Bronchial epithelial cell (primary cell): ENCODE data around the gene CDK19. TPM values are rescaled to one million over a fixed set of nuclear protein-coding genes. Genes with fewer than 3 reads are reported as not detected.

Experiments
- DNase-seq: peaks from one replicate; pipeline ENCODE4 v3.0.0-alpha.2; 2010; ENCODE audit warnings: low read depth
- FAIRE-seq: peaks from 2 replicates; lab custom pipeline; 2011; peaks lifted over from hg19 to GRCh38; lab: Jason Lieb, UNC
- H3K27me3 ChIP-seq: 2 replicates; pipeline ENCODE4 v1.5.1; 2011; ENCODE audit warnings: low read length; ENCODE audit not compliant: control insufficient read depth, insufficient read depth
- H3K36me3 ChIP-seq: 2 replicates; pipeline ENCODE4 v1.5.1; 2011; ENCODE audit warnings: low read length; ENCODE audit not compliant: control insufficient read depth, insufficient read depth
- H3K4me3 ChIP-seq: 2 replicates; pipeline ENCODE4 v1.5.1; 2011; ENCODE audit warnings: mild to moderate bottlenecking, low read depth, low read length, control low read depth
- CTCF ChIP-seq: IDR thresholded peaks from 2 replicates; pipeline ENCODE4 v1.5.1; 2011; ENCODE audit warnings: mild to moderate bottlenecking, moderate library complexity, low read length, control low read depth, inconsistent platforms; ENCODE audit not compliant: insufficient read depth, severe bottlenecking
- total RNA-seq: library from RNA; depleted of rRNA; stranded (reverse); fragments of >200 nt; gene quantifications from 2 replicates; pipeline ENCODE4 v1.2.1, GENCODE V29; 2014

CDK19 gene
- 6.1 and 6.9 TPM in 2 replicates for total RNA-seq

GRCh38 chr6:110815411-110816409 lies at the start of gene CDK19:
TSS of gene CDK19 (minus strand) at chr6:110815469. CDS start at chr6:110815136, 333 bp downstream.
- no peak for TF ChIP-seq CTCF
- DNase-seq: peak; percentile 94
- H3K36me3 ChIP-seq: no peaks in the 10 kb centered on the region
- H3K4me3 ChIP-seq: peak within 1 kb of the TSS; percentile 98
- FAIRE-seq: no peak
- no peaks in the 10 kb centered on the region for H3K27me3 ChIP-seq

- Histone ChIP-seq H3K27me3 (no peaks in the 10 kb centered on the region), H3K4me3 (no peak overlapping the region), H3K36me3 (no peaks in the 10 kb centered on the region)
- no peak for DNase-seq
- no peak for FAIRE-seq
- TF ChIP-seq CTCF: no peak
These were observed 49.6 kb upstream of the CDK19 start for GRCh38 chr6:110864824-110865223.

- H3K36me3 ChIP-seq: no peaks in the 10 kb centered on the region
- no peak overlapping the region for H3K4me3 ChIP-seq
- H3K27me3 ChIP-seq: no peaks in the 10 kb centered on the region
- TF ChIP-seq CTCF: no peak
- FAIRE-seq (no peak), DNase-seq (no peak)
These were observed 44.1 kb upstream of the CDK19 start for GRCh38 chr6:110859335-110859792.

GRCh38 chr6:110858562-110859214 lies 43.4 kb upstream of the CDK19 start:
- FAIRE-seq (no peak), DNase-seq (no peak)
- Histone ChIP-seq H3K36me3 (no peaks in the 10 kb centered on the region), H3K27me3 (no peaks in the 10 kb centered on the region), H3K4me3 (no peak overlapping the region)
- no peak for TF ChIP-seq CTCF

- FAIRE-seq: no peak
These were observed 42.7 kb upstream of the CDK19 start for GRCh38 chr6:110858016-110858415.

More at GRCh38 chr6:110858016-110858415, 42.7 kb upstream of the CDK19 start:
- no peak for TF ChIP-seq CTCF
- H3K36me3 ChIP-seq: no peaks in the 10 kb centered on the region
- H3K4me3 ChIP-seq: no peak overlapping the region
- H3K27me3 ChIP-seq: no peaks in the 10 kb centered on the region
- DNase-seq: no peak
